OCI-LY7 (cell line): ENCODE measurements around the gene DIAPH2.

Source experiments
- EZH2phosphoT487 ChIP-seq: fragments of 200-600 bp; sonication (generic); IDR thresholded peaks from 2 replicates; pipeline ENCODE4 v1.6.1; 2018; ENCODE audit warnings: low read depth, borderline replicate concordance, mild to moderate bottlenecking, mixed run types, antibody characterized with exemption, low read length, moderate library complexity, mixed read lengths
- TF ChIP-seq, protein P1 (sequence below): fragments of 200-600 bp; sonication (generic); conservative IDR thresholded peaks from 2 replicates; pipeline ENCODE4 v1.5.1; 2014; ENCODE audit warnings: mild to moderate bottlenecking, antibody characterized with exemption, low read length, moderate library complexity, mixed read lengths

DNA sequence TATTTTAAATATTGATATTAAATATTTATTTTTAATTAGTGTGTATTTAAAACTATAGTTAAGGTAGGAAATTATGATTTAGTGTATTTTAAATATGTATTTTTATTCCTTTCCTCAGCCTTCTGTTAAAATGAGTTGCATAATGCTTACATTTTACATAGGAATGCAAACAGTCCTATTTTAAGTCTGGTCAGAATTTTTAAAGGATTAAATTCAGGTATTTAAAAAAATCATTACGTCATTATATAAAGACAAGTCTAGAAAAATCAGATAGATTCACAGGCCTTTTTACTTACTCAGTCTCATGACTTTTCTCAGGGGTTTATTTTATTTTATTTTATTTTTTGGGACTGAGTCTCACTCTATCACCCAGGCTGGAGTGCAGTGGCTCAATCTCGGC is 148.7 kb downstream of the DIAPH2 start:
- TF ChIP-seq, protein P1, sequence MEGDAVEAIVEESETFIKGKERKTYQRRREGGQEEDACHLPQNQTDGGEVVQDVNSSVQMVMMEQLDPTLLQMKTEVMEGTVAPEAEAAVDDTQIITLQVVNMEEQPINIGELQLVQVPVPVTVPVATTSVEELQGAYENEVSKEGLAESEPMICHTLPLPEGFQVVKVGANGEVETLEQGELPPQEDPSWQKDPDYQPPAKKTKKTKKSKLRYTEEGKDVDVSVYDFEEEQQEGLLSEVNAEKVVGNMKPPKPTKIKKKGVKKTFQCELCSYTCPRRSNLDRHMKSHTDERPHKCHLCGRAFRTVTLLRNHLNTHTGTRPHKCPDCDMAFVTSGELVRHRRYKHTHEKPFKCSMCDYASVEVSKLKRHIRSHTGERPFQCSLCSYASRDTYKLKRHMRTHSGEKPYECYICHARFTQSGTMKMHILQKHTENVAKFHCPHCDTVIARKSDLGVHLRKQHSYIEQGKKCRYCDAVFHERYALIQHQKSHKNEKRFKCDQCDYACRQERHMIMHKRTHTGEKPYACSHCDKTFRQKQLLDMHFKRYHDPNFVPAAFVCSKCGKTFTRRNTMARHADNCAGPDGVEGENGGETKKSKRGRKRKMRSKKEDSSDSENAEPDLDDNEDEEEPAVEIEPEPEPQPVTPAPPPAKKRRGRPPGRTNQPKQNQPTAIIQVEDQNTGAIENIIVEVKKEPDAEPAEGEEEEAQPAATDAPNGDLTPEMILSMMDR, result no peak
- no peak for TF ChIP-seq EZH2phosphoT487
